BLaER1 (cell line): ENCODE results near the gene MITF.

ENCODE experiments used
- H3K27ac ChIP-seq: shearing (Covaris generic); formaldehyde crosslinking; 2 replicates; pipeline ENCODE4 v1.8.1; 2022
- H3K27me3 ChIP-seq: shearing (Covaris generic); formaldehyde crosslinking; 2 replicates; pipeline ENCODE4 v1.8.1; 2022
- H3K36me3 ChIP-seq: shearing (Covaris generic); formaldehyde crosslinking; 2 replicates; pipeline ENCODE4 v1.8.1; 2022
- H3K4me1 ChIP-seq: shearing (Covaris generic); formaldehyde crosslinking; 2 replicates; pipeline ENCODE4 v1.8.1; 2022
- H3K4me2 ChIP-seq: shearing (Covaris generic); formaldehyde crosslinking; 2 replicates; pipeline ENCODE4 v1.8.1; 2022
- H3K4me3 ChIP-seq: shearing (Covaris generic); formaldehyde crosslinking; 2 replicates; pipeline ENCODE4 v1.8.1; 2022
- H3K9ac ChIP-seq: shearing (Covaris generic); formaldehyde crosslinking; 2 replicates; pipeline ENCODE4 v1.8.1; 2022
- H3K9me3 ChIP-seq: shearing (Covaris generic); formaldehyde crosslinking; 2 replicates; pipeline ENCODE4 v1.8.1; 2022
- H4K20me1 ChIP-seq: shearing (Covaris generic); formaldehyde crosslinking; 2 replicates; pipeline ENCODE4 v1.8.1; 2022
- Cebpa-rat ChIP-seq: shearing (Covaris generic); IDR thresholded peaks from 2 replicates; pipeline ENCODE4 v1.8.1; 2022

MITF gene

GRCh38 chr3:69752241-69752640 is 13.0 kb downstream of the MITF start:
- H3K9ac ChIP-seq = no peak overlapping the region
- no peak overlapping the region for H3K4me2 ChIP-seq
- peaks cover 23% of the 10 kb centered on the region for H3K9me3 ChIP-seq
- peaks cover 11% of the 10 kb centered on the region for H3K4me1 ChIP-seq
- H3K27me3 ChIP-seq = no peaks in the 10 kb centered on the region
- H3K4me3 ChIP-seq = no peak overlapping the region
- no peak for TF ChIP-seq Cebpa-rat
- 0 out of 2 replicates have a peak, but pooled peaks cover 7% of the 10 kb centered on the region for H3K36me3 ChIP-seq
- H4K20me1 ChIP-seq = no peaks in the 10 kb centered on the region
- H3K27ac ChIP-seq = no peak overlapping the region

- Histone ChIP-seq H3K9me3 (peaks cover 23% of the 10 kb centered on the region), H3K9ac (no peak overlapping the region), H3K4me1 (peaks cover 4% of the 10 kb centered on the region), H3K27me3 (no peaks in the 10 kb centered on the region), H3K4me3 (no peak overlapping the region), H3K27ac (no peak overlapping the region), H3K36me3 (0 out of 2 replicates have a peak, but pooled peaks cover 7% of the 10 kb centered on the region), H3K4me2 (no peak overlapping the region), H4K20me1 (no peaks in the 10 kb centered on the region)
- TF ChIP-seq Cebpa-rat = no peak
Measured at GRCh38 chr3:69753179-69753775, 14.0 kb downstream of the MITF start.

GRCh38 chr3:69755795-69756194 is 16.5 kb downstream of the MITF start:
- H3K4me2 ChIP-seq = no peak overlapping the region
- H3K27me3 ChIP-seq = no peaks in the 10 kb centered on the region
- H3K4me1 ChIP-seq = no peaks in the 10 kb centered on the region
- H3K36me3 ChIP-seq = 0 out of 2 replicates have a peak, but pooled peaks cover 7% of the 10 kb centered on the region
- no peak overlapping the region for H3K4me3 ChIP-seq
- H3K9me3 ChIP-seq = peaks cover 23% of the 10 kb centered on the region
- H3K9ac ChIP-seq = no peak overlapping the region
- H3K27ac ChIP-seq = no peak overlapping the region
- H4K20me1 ChIP-seq = no peaks in the 10 kb centered on the region
- no peak for TF ChIP-seq Cebpa-rat

- Histone ChIP-seq H3K27ac (no peak overlapping the region), H3K27me3 (no peaks in the 10 kb centered on the region), H4K20me1 (no peaks in the 10 kb centered on the region), H3K4me1 (peaks cover 18% of the 10 kb centered on the region; the same call in 1 of the 2 replicates), H3K9me3 (no peaks in the 10 kb centered on the region), H3K36me3 (no peaks in the 10 kb centered on the region), H3K4me2 (no peak overlapping the region), H3K4me3 (no peak overlapping the region), H3K9ac (no peak overlapping the region)
- TF ChIP-seq Cebpa-rat = no peak
Measured at GRCh38 chr3:69761896-69762767, 22.9 kb downstream of the MITF start.

GRCh38 chr3:69762768-69763229 is 23.5 kb downstream of the MITF start:
- Histone ChIP-seq H3K4me1 (peaks cover 18% of the 10 kb centered on the region; the same call in 1 of the 2 replicates), H3K4me2 (no peak overlapping the region), H3K36me3 (no peaks in the 10 kb centered on the region), H4K20me1 (no peaks in the 10 kb centered on the region), H3K27me3 (no peaks in the 10 kb centered on the region), H3K27ac (no peak overlapping the region), H3K9ac (no peak overlapping the region), H3K4me3 (no peak overlapping the region), H3K9me3 (no peaks in the 10 kb centered on the region)
- TF ChIP-seq Cebpa-rat = no peak

- no peaks in the 10 kb centered on the region for H3K9me3 ChIP-seq
- H3K4me1 ChIP-seq = peaks cover 18% of the 10 kb centered on the region; the same call in 1 of the 2 replicates
- H3K36me3 ChIP-seq = no peaks in the 10 kb centered on the region
- no peaks in the 10 kb centered on the region for H3K27me3 ChIP-seq
- TF ChIP-seq Cebpa-rat = no peak
- no peak overlapping the region for H3K4me3 ChIP-seq
- no peak overlapping the region for H3K27ac ChIP-seq
- no peaks in the 10 kb centered on the region for H4K20me1 ChIP-seq
- H3K4me2 ChIP-seq = peak overlapping the region; percentile 52; the same call in 1 of the 2 replicates
- H3K9ac ChIP-seq = no peak overlapping the region
Measured at GRCh38 chr3:69763458-69763857, 24.2 kb downstream of the MITF start.

GRCh38 chr3:69764121-69764741 is 25.0 kb downstream of the MITF start:
- Histone ChIP-seq H3K9me3 (no peaks in the 10 kb centered on the region), H3K9ac (no peak overlapping the region), H3K4me1 (peaks cover 18% of the 10 kb centered on the region; the same call in 1 of the 2 replicates), H3K27me3 (no peaks in the 10 kb centered on the region), H3K27ac (no peak overlapping the region; the same call in 1 of the 2 replicates), H3K36me3 (no peaks in the 10 kb centered on the region), H4K20me1 (no peaks in the 10 kb centered on the region), H3K4me2 (peak overlapping the region; percentile 52), H3K4me3 (no peak overlapping the region)
- no peak for TF ChIP-seq Cebpa-rat

GRCh38 chr3:69764861-69765260 is 25.6 kb downstream of the MITF start:
- Histone ChIP-seq H3K4me2 (peak overlapping the region; percentile 52), H3K4me1 (peaks cover 18% of the 10 kb centered on the region; the same call in 1 of the 2 replicates)

GRCh38 chr3:69766638-69767037 is 27.4 kb downstream of the MITF start:
- no peak for TF ChIP-seq Cebpa-rat
- Histone ChIP-seq H3K27ac (no peak overlapping the region), H3K27me3 (no peaks in the 10 kb centered on the region)

More at GRCh38 chr3:69764861-69765260, 25.6 kb downstream of the MITF start:
- Histone ChIP-seq H3K27ac (no peak overlapping the region; the same call in 1 of the 2 replicates), H3K27me3 (no peaks in the 10 kb centered on the region), H3K9ac (no peak overlapping the region), H3K4me3 (no peak overlapping the region), H4K20me1 (no peaks in the 10 kb centered on the region), H3K36me3 (no peaks in the 10 kb centered on the region), H3K9me3 (no peaks in the 10 kb centered on the region)
- TF ChIP-seq Cebpa-rat = no peak

More at GRCh38 chr3:69766638-69767037, 27.4 kb downstream of the MITF start:
- Histone ChIP-seq H3K9me3 (no peaks in the 10 kb centered on the region), H3K4me2 (no peak overlapping the region), H3K36me3 (no peaks in the 10 kb centered on the region), H3K4me3 (no peak overlapping the region), H4K20me1 (no peaks in the 10 kb centered on the region), H3K4me1 (peaks cover 18% of the 10 kb centered on the region; the same call in 1 of the 2 replicates), H3K9ac (no peak overlapping the region)
